Uterus (tissue), 4 donors: ENCODE data around the gene FXYD4. TPM values are rescaled to one million over a fixed set of nuclear protein-coding genes. Genes with fewer than 3 reads are reported as not detected.
"Not testable (repeated sequence)": the region's sequence is repeated elsewhere in the genome, so short reads cannot be mapped to it uniquely, and the experiment has no call there.

Experiments
- DNase-seq, 2 donors: peaks; one replicate each; pipeline ENCODE4 v3.0.0-alpha.2; 2019 to 2020
- H3K27ac ChIP-seq, 2 donors: fragments of 200-600 bp; sonication (generic); 1 replicate in 1 of 2; 2 replicates in 1 of 2; pipeline ENCODE4 v1.5.1; 2016 to 2018
- H3K27me3 ChIP-seq, 2 donors: fragments of 200-600 bp; sonication (generic); one replicate each; pipeline ENCODE4 v1.5.1; 2018 to 2019; ENCODE audit warnings: control low read depth in 1 of 2
- H3K36me3 ChIP-seq, 2 donors: fragments of 200-600 bp; sonication (generic); one replicate each; pipeline ENCODE4 v1.5.1; 2019; ENCODE audit warnings: control low read depth in 1 of 2
- H3K4me1 ChIP-seq, 2 donors: fragments of 200-600 bp; sonication (generic); one replicate each; pipeline ENCODE4 v1.5.1; 2018 to 2019; ENCODE audit warnings: control low read depth in 1 of 2
- H3K4me3 ChIP-seq, 2 donors: fragments of 200-600 bp; sonication (generic); 1 replicate in 1 of 2; 2 replicates in 1 of 2; pipeline ENCODE4 v1.5.1; 2018 to 2019; ENCODE audit warnings: mild to moderate bottlenecking in 1 of 2
- H3K9me3 ChIP-seq, 2 donors: fragments of 200-600 bp; sonication (generic); one replicate each; pipeline ENCODE4 v1.5.1; 2019; ENCODE audit warnings: control low read depth in 1 of 2
- CTCF ChIP-seq, 4 experiments: fragments of 200-600 bp in 2 of 4; fragments of 450-650 bp in 2 of 4; sonication (generic) in 2 of 4; IDR thresholded peaks; one replicate each; pipeline ENCODE4 v1.5.1; 2016 to 2019; ENCODE audit warnings: antibody characterized with exemption in 4 of 4, mild to moderate bottlenecking in 2 of 4, moderate library complexity in 1 of 4
- POLR2A ChIP-seq, 2 donors: fragments of 450-650 bp; IDR thresholded peaks; one replicate each; pipeline ENCODE4 v1.6.1; 2016; ENCODE audit warnings: antibody characterized with exemption in 2 of 2, mild to moderate bottlenecking in 1 of 2, moderate library complexity in 1 of 2
- intact Hi-C: fragments of 100-400 bp; cut with DNase I; formaldehyde crosslinking; loops from one replicate; pipeline ENCODE4 v1.15.1; 2023; ENCODE audit warnings: low total_unique reads
- total RNA-seq, 4 donors: library from RNA; depleted of rRNA in 3 of 4; stranded (reverse); fragments of >200 nt in 3 of 4; gene quantifications; one replicate each; pipeline versions ENCODE4 v1.1.0 to v1.2.4, GENCODE V29; 2014 to 2023
- donor health status: DM: yes; HTN: yes; CAD: no.

The FXYD4 gene
- total RNA-seq, 4 donors from 2014 or later, result not detected

- TF ChIP-seq POLR2A (IDR thresholded peaks at IDR 0.05), result no peak
- intact Hi-C loops, result no loop called here
Measured at GRCh38 chr10:43336061-43336460, 35.4 kb upstream of the FXYD4 start.

GRCh38 chr10:43336641-43337318 is 34.7 kb upstream of the FXYD4 start:
- H3K27me3 ChIP-seq, result no peaks in the 10 kb centered on the region
- H3K36me3 ChIP-seq, result no peaks in the 10 kb centered on the region
- intact Hi-C loops, result no loop called here
- H3K9me3 ChIP-seq, result no peaks in the 10 kb centered on the region
- no peak for DNase-seq
- H3K4me3 ChIP-seq, result no peak overlapping the region
- no peak for TF ChIP-seq POLR2A (IDR thresholded peaks at IDR 0.05)
- no peaks in the 10 kb centered on the region for H3K4me1 ChIP-seq
- H3K27ac ChIP-seq, result no peak overlapping the region

More at GRCh38 chr10:43336061-43336460, 35.4 kb upstream of the FXYD4 start:
- no peak for DNase-seq
- Histone ChIP-seq H3K27me3 (no peaks in the 10 kb centered on the region), H3K4me3 (no peak overlapping the region), H3K36me3 (no peaks in the 10 kb centered on the region), H3K4me1 (no peaks in the 10 kb centered on the region), H3K27ac (no peak overlapping the region), H3K9me3 (no peaks in the 10 kb centered on the region)

- H3K9me3 ChIP-seq, H3K4me1 ChIP-seq, DNase-seq, H3K4me3 ChIP-seq, intact Hi-C loops, H3K27ac ChIP-seq, H3K27me3 ChIP-seq, H3K36me3 ChIP-seq: not testable (repeated sequence)
Measured at GRCh38 chr10:43337536-43337935, 33.9 kb upstream of the FXYD4 start.

GRCh38 chr10:43338117-43338516 is 33.3 kb upstream of the FXYD4 start:
- H3K27me3 ChIP-seq, result no peaks in the 10 kb centered on the region
- no peaks in the 10 kb centered on the region for H3K36me3 ChIP-seq
- no peak overlapping the region for H3K4me3 ChIP-seq
- no peak for TF ChIP-seq POLR2A (IDR thresholded peaks at IDR 0.05)
- no peak for TF ChIP-seq CTCF (IDR thresholded peaks at IDR 0.05)
- no peaks in the 10 kb centered on the region for H3K9me3 ChIP-seq
- no peak for DNase-seq
- intact Hi-C loops, result no loop called here
- no peak overlapping the region for H3K27ac ChIP-seq
- no peaks in the 10 kb centered on the region for H3K4me1 ChIP-seq

- Histone ChIP-seq H3K4me3 (no peak overlapping the region), H3K36me3 (no peaks in the 10 kb centered on the region), H3K27me3 (no peaks in the 10 kb centered on the region), H3K9me3 (no peaks in the 10 kb centered on the region), H3K27ac (no peak overlapping the region), H3K4me1 (no peaks in the 10 kb centered on the region)
- intact Hi-C loops, result no loop called here
- DNase-seq, result no peak
- TF ChIP-seq POLR2A (IDR thresholded peaks at IDR 0.05) (no peak), CTCF (IDR thresholded peaks at IDR 0.05) (no peak)
Measured at GRCh38 chr10:43339136-43339535, 32.3 kb upstream of the FXYD4 start.

GRCh38 chr10:43340101-43340500 is 31.3 kb upstream of the FXYD4 start:
- H3K27me3 ChIP-seq, result no peaks in the 10 kb centered on the region
- no peaks in the 10 kb centered on the region for H3K4me1 ChIP-seq
- TF ChIP-seq POLR2A (IDR thresholded peaks at IDR 0.05) (no peak), CTCF (IDR thresholded peaks at IDR 0.05) (no peak)
- intact Hi-C loops, result no loop called here
- H3K36me3 ChIP-seq, result no peaks in the 10 kb centered on the region
- H3K27ac ChIP-seq, result no peak overlapping the region
- no peaks in the 10 kb centered on the region for H3K9me3 ChIP-seq
- H3K4me3 ChIP-seq, result no peak overlapping the region
- no peak for DNase-seq

- Histone ChIP-seq H3K9me3 (no peaks in the 10 kb centered on the region), H3K27ac (no peak overlapping the region), H3K27me3 (no peaks in the 10 kb centered on the region), H3K36me3 (no peaks in the 10 kb centered on the region), H3K4me3 (no peak overlapping the region), H3K4me1 (no peaks in the 10 kb centered on the region)
- no peak for TF ChIP-seq POLR2A (IDR thresholded peaks at IDR 0.05)
- no peak for TF ChIP-seq CTCF (IDR thresholded peaks at IDR 0.05)
- no peak for DNase-seq
- intact Hi-C loops, result no loop called here
Measured at GRCh38 chr10:43340619-43341018, 30.8 kb upstream of the FXYD4 start.
